Neuron (in vitro differentiated cells): ENCODE results near the gene RNF13.
A peak's percentile ranks its signal among the peaks of the same experiment; 100 is the strongest.
"Not testable (repeated sequence)": the region's sequence is repeated elsewhere in the genome, so short reads cannot be mapped to it uniquely, and the experiment has no call there.

Experiments used
- H2AFZ ChIP-seq: one replicate; pipeline ENCODE4 v1.6.1; 2013; ENCODE audit warnings: low read depth, mild to moderate bottlenecking, inconsistent platforms, low read length, moderate library complexity
- H3K27me3 ChIP-seq: one replicate; pipeline ENCODE4 v1.6.1; 2013; ENCODE audit warnings: low read length; ENCODE audit not compliant: insufficient read depth
- H3K36me3 ChIP-seq: one replicate; pipeline ENCODE4 v1.6.1; 2013; ENCODE audit warnings: low read length; ENCODE audit not compliant: insufficient read depth
- H3K4me1 ChIP-seq: one replicate; pipeline ENCODE4 v1.6.1; 2013; ENCODE audit warnings: low read length; ENCODE audit not compliant: insufficient read depth
- H3K4me3 ChIP-seq: 2 replicates; pipeline ENCODE4 v1.5.1; 2013; ENCODE audit warnings: mild to moderate bottlenecking, low read length, moderate library complexity
- H3K9me3 ChIP-seq: one replicate; pipeline ENCODE4 v1.6.1; 2013; ENCODE audit warnings: low read length

Gene RNF13

GRCh38 chr3:149963485-149963884 lies 150.5 kb downstream of the RNF13 start:
- H3K36me3 ChIP-seq: peaks cover 68% of the 10 kb centered on the region
- H3K4me1 ChIP-seq: peaks cover 57% of the 10 kb centered on the region

GRCh38 chr3:149964291-149964690 lies 151.3 kb downstream of the RNF13 start:
- Histone ChIP-seq H3K27me3 (no peaks in the 10 kb centered on the region), H2AFZ (no peak overlapping the region), H3K36me3 (peaks cover 63% of the 10 kb centered on the region), H3K4me1 (peaks cover 57% of the 10 kb centered on the region), H3K9me3 (no peaks in the 10 kb centered on the region), H3K4me3 (no peak overlapping the region)

More at GRCh38 chr3:149963485-149963884, 150.5 kb downstream of the RNF13 start:
- Histone ChIP-seq H3K4me3 (no peak overlapping the region), H3K27me3 (no peaks in the 10 kb centered on the region), H2AFZ (no peak overlapping the region), H3K9me3 (no peaks in the 10 kb centered on the region)

DNA sequence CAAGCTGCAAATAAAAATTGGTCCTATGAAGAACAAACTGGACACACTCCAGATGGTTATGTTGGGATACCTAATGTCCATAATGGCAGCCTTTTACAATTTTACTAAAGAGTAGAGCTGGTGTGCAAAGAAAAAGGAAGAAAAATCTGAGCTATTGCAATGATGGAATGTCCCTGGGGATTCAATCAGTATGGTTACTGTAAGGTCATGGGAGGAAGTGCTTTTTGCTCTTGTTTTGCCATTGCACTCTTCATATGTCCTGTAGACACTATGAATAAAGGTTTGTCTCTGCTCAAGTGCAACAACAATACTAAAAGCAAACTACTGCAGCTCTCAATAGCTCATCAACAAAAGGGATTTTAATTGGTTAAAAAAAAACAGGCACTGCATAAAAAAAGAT lies 152.3 kb downstream of the RNF13 start:
- Histone ChIP-seq H2AFZ (no peak overlapping the region), H3K36me3 (peaks cover 60% of the 10 kb centered on the region), H3K4me1 (peaks cover 57% of the 10 kb centered on the region), H3K9me3 (no peaks in the 10 kb centered on the region), H3K4me3 (no peak overlapping the region), H3K27me3 (no peaks in the 10 kb centered on the region)

DNA sequence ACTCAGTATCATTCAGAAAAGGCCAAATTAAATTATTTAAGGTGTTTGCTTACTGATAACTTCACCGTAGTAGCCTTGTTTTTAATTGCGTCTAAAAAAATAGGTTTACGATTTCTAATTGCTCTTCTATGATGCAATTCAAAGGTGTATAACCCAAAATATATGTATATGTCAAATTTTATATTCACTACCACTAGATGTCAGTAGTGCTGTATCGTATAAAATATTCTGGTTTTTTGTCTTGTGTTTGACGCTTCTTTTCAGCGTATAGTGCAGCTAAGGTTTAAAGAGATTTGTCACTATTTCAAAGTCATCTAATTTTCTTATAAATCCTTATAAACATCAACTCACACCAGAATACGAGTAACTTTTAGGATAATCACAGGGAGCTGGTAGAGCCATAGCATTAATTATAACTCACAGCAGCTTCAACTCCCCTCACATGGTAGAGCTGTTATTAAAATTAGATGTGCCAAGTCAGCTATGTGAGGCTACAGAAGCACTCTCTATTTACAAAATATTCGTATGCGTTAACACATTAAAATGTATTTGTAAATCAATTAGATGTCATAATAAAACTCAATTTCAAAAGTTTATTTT lies 154.2 kb downstream of the RNF13 start:
- Histone ChIP-seq H3K4me3 (peak overlapping the region; percentile 85), H3K27me3 (no peaks in the 10 kb centered on the region), H3K9me3 (no peaks in the 10 kb centered on the region), H3K36me3 (peaks cover 50% of the 10 kb centered on the region), H3K4me1 (peaks cover 59% of the 10 kb centered on the region), H2AFZ (no peak overlapping the region)

GRCh38 chr3:149968216-149968615 lies 155.2 kb downstream of the RNF13 start:
- Histone ChIP-seq H3K4me1 (peaks cover 51% of the 10 kb centered on the region), H3K4me3 (peak overlapping the region; percentile 85), H3K36me3 (peaks cover 42% of the 10 kb centered on the region), H2AFZ (no peak overlapping the region), H3K27me3 (no peaks in the 10 kb centered on the region), H3K9me3 (no peaks in the 10 kb centered on the region)

- H2AFZ ChIP-seq: no peak overlapping the region
- peaks cover 42% of the 10 kb centered on the region for H3K4me1 ChIP-seq
- peaks cover 33% of the 10 kb centered on the region for H3K36me3 ChIP-seq
- peak overlapping the region; percentile 85 for H3K4me3 ChIP-seq
- H3K27me3 ChIP-seq: no peaks in the 10 kb centered on the region
- H3K9me3 ChIP-seq: no peaks in the 10 kb centered on the region
Measured at GRCh38 chr3:149969110-149969939, 156.3 kb downstream of the RNF13 start.

- Histone ChIP-seq H3K4me1 (peaks cover 34% of the 10 kb centered on the region), H3K9me3 (no peaks in the 10 kb centered on the region), H2AFZ (no peak overlapping the region)
Measured at GRCh38 chr3:149969940-149970715, 157.1 kb downstream of the RNF13 start.

GRCh38 chr3:149970716-149971402 lies 157.8 kb downstream of the RNF13 start, which contains the start of gene PFN2:
Gene PFN2 (minus strand): TSS chr3:149970895. CDS start chr3:149970856, 39 bp downstream.
- Histone ChIP-seq H3K36me3 (peaks cover 18% of the 10 kb centered on the region), H3K9me3 (no peaks in the 10 kb centered on the region), H3K27me3 (no peaks in the 10 kb centered on the region), H2AFZ (peak within 1 kb of the TSS; percentile 11), H3K4me3 (peak within 1 kb of the TSS; percentile 85), H3K4me1 (peaks cover 27% of the 10 kb centered on the region)

More at GRCh38 chr3:149969940-149970715, 157.1 kb downstream of the RNF13 start:
- Histone ChIP-seq H3K4me3 (peak overlapping the region; percentile 85), H3K36me3 (peaks cover 25% of the 10 kb centered on the region), H3K27me3 (no peaks in the 10 kb centered on the region)

- H3K4me1 ChIP-seq: peaks cover 20% of the 10 kb centered on the region
- no peaks in the 10 kb centered on the region for H3K27me3 ChIP-seq
- peak overlapping the region; percentile 11 for H2AFZ ChIP-seq
- no peaks in the 10 kb centered on the region for H3K9me3 ChIP-seq
- peak overlapping the region; percentile 85 for H3K4me3 ChIP-seq
- peaks cover 11% of the 10 kb centered on the region for H3K36me3 ChIP-seq
Measured at GRCh38 chr3:149971403-149972075, 158.5 kb downstream of the RNF13 start.

DNA sequence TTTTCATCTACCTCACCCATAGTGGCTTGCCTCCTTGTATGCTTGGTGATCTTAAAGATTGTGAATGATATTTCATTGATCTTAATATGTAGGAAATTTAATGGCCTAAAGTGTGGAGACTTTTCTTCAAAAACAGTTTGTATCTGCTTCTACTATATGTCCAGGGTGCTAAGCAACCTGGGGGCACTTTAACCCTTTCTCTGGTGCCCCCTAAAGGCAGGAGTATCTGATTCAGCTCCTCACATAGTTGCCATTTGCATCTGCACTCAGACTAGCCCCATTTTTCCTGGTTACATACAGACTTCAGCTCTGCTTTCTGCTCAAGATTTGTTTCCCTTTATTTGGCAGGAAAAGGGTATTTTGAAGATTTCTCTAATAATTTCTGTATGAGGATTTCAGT lies 162.9 kb downstream of the RNF13 start:
- H3K9me3 ChIP-seq: no peaks in the 10 kb centered on the region
- H3K4me3 ChIP-seq: no peak overlapping the region
- H3K4me1 ChIP-seq: peaks cover 3% of the 10 kb centered on the region
- no peak overlapping the region for H2AFZ ChIP-seq
- no peaks in the 10 kb centered on the region for H3K27me3 ChIP-seq
- no peaks in the 10 kb centered on the region for H3K36me3 ChIP-seq

- no peaks in the 10 kb centered on the region for H3K9me3 ChIP-seq
- no peak overlapping the region for H3K4me3 ChIP-seq
- no peaks in the 10 kb centered on the region for H3K27me3 ChIP-seq
- no peaks in the 10 kb centered on the region for H3K36me3 ChIP-seq
- H3K4me1 ChIP-seq: no peaks in the 10 kb centered on the region
- no peak overlapping the region for H2AFZ ChIP-seq
Measured at GRCh38 chr3:149977386-149977785, 164.4 kb downstream of the RNF13 start.

GRCh38 chr3:149981979-149982378 lies 169.0 kb downstream of the RNF13 start:
- not testable (repeated sequence) for H3K36me3 ChIP-seq, H3K27me3 ChIP-seq, H2AFZ ChIP-seq, H3K4me3 ChIP-seq, H3K9me3 ChIP-seq, H3K4me1 ChIP-seq
